Heart left ventricle (tissue), 16 donors: Measurements from ENCODE around the gene MRM1. TPM values are rescaled to one million over a fixed set of nuclear protein-coding genes. Genes with fewer than 3 reads are reported as not detected.

Experiments used
- ATAC-seq, 4 donors: fragments of 200-7000 bp; cut with Tn5 transposase; one replicate each; pipeline ENCODE4 v1.9.1; 2020 to 2022; ENCODE audit warnings: moderate library complexity in 4 of 4, mild to moderate bottlenecking in 3 of 4, moderate number of reproducible peaks in 1 of 4
- DNase-seq, 5 donors: peaks; one replicate each; pipeline ENCODE4 v3.0.0-alpha.2; 2020
- H3K27ac ChIP-seq, 12 donors: fragments of 200-600 bp; sonication (generic) in 4 of 12; one replicate each; pipeline versions ENCODE4 v1.5.0 to v1.8.0; 2016 to 2022; ENCODE audit warnings: mild to moderate bottlenecking in 2 of 12
- H3K27me3 ChIP-seq, 9 donors: fragments of 200-600 bp; sonication (generic) in 2 of 9; one replicate each; pipeline versions ENCODE4 v1.5.1 to v1.8.0; 2016 to 2022; ENCODE audit warnings: mild to moderate bottlenecking in 3 of 9
- H3K36me3 ChIP-seq, 9 donors: fragments of 200-600 bp; sonication (generic) in 2 of 9; one replicate each; pipeline versions ENCODE4 v1.5.0 to v1.8.0; 2018 to 2022; ENCODE audit warnings: mild to moderate bottlenecking in 2 of 9
- H3K4me1 ChIP-seq, 12 donors: fragments of 200-600 bp; sonication (generic) in 4 of 12; one replicate each; pipeline versions ENCODE4 v1.5.0 to v1.8.0; 2016 to 2022; ENCODE audit warnings: mild to moderate bottlenecking in 3 of 12
- H3K4me3 ChIP-seq, 12 donors: fragments of 200-600 bp; sonication (generic) in 4 of 12; one replicate each; pipeline versions ENCODE4 v1.5.0 to v1.8.0; 2017 to 2022; ENCODE audit warnings: mild to moderate bottlenecking in 9 of 12, moderate library complexity in 4 of 12
- H3K9me3 ChIP-seq, 12 donors: fragments of 200-600 bp; sonication (generic) in 4 of 12; one replicate each; pipeline versions ENCODE4 v1.5.0 to v1.8.0; 2016 to 2022; ENCODE audit warnings: mild to moderate bottlenecking in 1 of 12
- CTCF ChIP-seq, 12 donors: fragments of 200-600 bp; sonication (generic) in 4 of 12; IDR thresholded peaks; one replicate each; pipeline versions ENCODE4 v1.5.0 to v1.8.0; 2018 to 2022; ENCODE audit warnings: antibody characterized with exemption in 12 of 12, mild to moderate bottlenecking in 5 of 12
- POLR2A ChIP-seq, 2 donors: fragments of 450-650 bp; IDR thresholded peaks; one replicate each; pipeline ENCODE4 v1.6.1; 2017; ENCODE audit warnings: antibody characterized with exemption in 2 of 2, mild to moderate bottlenecking in 2 of 2, moderate library complexity in 2 of 2
- WGBS, 4 donors: extraction: QIAGEN DNeasy Blood & Tissue Kit in 2 of 4; methylation state at CpG; one replicate each; pipeline versions ENCODE4 v1.1.5 to v1.1.7; 2013 to 2018; 5-methylcytosine and 5-hydroxymethylcytosine counted together
- intact Hi-C, 10 donors: fragments of 100-400 bp; cut with DNase I; formaldehyde crosslinking; loops; one replicate each; pipeline versions ENCODE4 v1.11.1 to v1.14.2; 2022
- polyA plus RNA-seq, 2 donors: library from polyadenylated mRNA; stranded (reverse); fragments of 200-250 nt; gene quantifications; one replicate each; pipeline ENCODE4 v1.2.3, GENCODE V29; 2013
- total RNA-seq, 9 donors: library from RNA; depleted of rRNA in 2 of 9; stranded (reverse); fragments of >200 nt in 2 of 9; fragmentation: NEBNext Ultra II Directional in 3 of 9; extraction: Animal tissue kit (Norgen Biotek cat#: 25700) in 3 of 9; gene quantifications; one replicate each; pipeline versions ENCODE4 v1.1.0 to v1.2.4, GENCODE V29; 2016 to 2023
- donor health status: ischemic (EF 13 %, LVEDD 7.1; RV severe dilation, severe dysfunction).
- donor health status: healthy with polysubstance abuse.
- donor health status: DM: no; HTN: yes; CAD: no.
- donor health status: DM: no; HTN: no; CAD: no.
- donor health status: ischemic (EF 25% LVEDD 6.9; RV normal size, moderate dysfunction).
- donor health status: ischemic (EF 25% LVEDD 5.7; RV mildly dilated, moderate dysfunction).
- donor health status: healthy.
- donor health status: DM: yes; HTN: yes; CAD: no.
- donor health status: ischemic (EF 35%, LVEDD 5.7; RV mildly dilated, moderate dysfunction).
- donor health status: nonischemic (EF 11% LVEDD 7.7; RV severe dilation, severe dysfunction).
- donor health status: DM: yes; HTN: yes; CAD: no.
- donor health status: PGD.
- donor health status: ischemic (EF 29% LVEDD 5.4; RV normal size, mild dysfunction).
- donor health status: nonischemic (EF 23%, LVEDD 6.1; RV moderate dilation, normal function).

The MRM1 gene
- total and polyA plus RNA-seq, 11 donors: 4.0 to 12.6 (median 7.6) TPM

- H3K9me3 ChIP-seq: no peaks in the 10 kb centered on the region
- no peaks in the 10 kb centered on the region for H3K36me3 ChIP-seq
- peaks cover 15 to 85% (median 31%) of the 10 kb centered on the region in 9 donors for H3K27me3 ChIP-seq
- ATAC-seq (no peak), DNase-seq (no peak)
- intact Hi-C loops: no loop called here
- TF ChIP-seq CTCF (IDR thresholded peaks at IDR 0.05) (no peak), POLR2A (IDR thresholded peaks at IDR 0.05) (no peak)
- WGBS, 4 donors: 81 to 87% (median 85%) methylated on average over 7 of the region's 7 CpGs
- no peak overlapping the region for H3K27ac ChIP-seq
- H3K4me1 ChIP-seq: peaks cover 0 to 9% (median 3%) of the 10 kb centered on the region in 12 donors
- H3K4me3 ChIP-seq: no peak overlapping the region
Measured at GRCh38 chr17:36655726-36656125, 54.3 kb downstream of the MRM1 start.

GRCh38 chr17:36657390-36657762, 56.0 kb downstream of the MRM1 start:
- Histone ChIP-seq H3K36me3 (no peaks in the 10 kb centered on the region), H3K27me3 (peaks cover 13 to 87% (median 38%) of the 10 kb centered on the region in 9 donors), H3K27ac (no peak overlapping the region), H3K9me3 (no peaks in the 10 kb centered on the region), H3K4me3 (peak overlapping the region; percentile 28 to 61 (median 46)), H3K4me1 (peaks cover 0 to 9% (median 3%) of the 10 kb centered on the region in 12 donors)
- ATAC-seq: no peak
- 62 to 68% (median 63%) methylated on average over 25 of the region's 25 CpGs for WGBS, 4 donors
- TF ChIP-seq CTCF (IDR thresholded peaks at IDR 0.05) (no peak), POLR2A (IDR thresholded peaks at IDR 0.05) (no peak)
- intact Hi-C loops: no loop called here
- DNase-seq: no peak

DNA sequence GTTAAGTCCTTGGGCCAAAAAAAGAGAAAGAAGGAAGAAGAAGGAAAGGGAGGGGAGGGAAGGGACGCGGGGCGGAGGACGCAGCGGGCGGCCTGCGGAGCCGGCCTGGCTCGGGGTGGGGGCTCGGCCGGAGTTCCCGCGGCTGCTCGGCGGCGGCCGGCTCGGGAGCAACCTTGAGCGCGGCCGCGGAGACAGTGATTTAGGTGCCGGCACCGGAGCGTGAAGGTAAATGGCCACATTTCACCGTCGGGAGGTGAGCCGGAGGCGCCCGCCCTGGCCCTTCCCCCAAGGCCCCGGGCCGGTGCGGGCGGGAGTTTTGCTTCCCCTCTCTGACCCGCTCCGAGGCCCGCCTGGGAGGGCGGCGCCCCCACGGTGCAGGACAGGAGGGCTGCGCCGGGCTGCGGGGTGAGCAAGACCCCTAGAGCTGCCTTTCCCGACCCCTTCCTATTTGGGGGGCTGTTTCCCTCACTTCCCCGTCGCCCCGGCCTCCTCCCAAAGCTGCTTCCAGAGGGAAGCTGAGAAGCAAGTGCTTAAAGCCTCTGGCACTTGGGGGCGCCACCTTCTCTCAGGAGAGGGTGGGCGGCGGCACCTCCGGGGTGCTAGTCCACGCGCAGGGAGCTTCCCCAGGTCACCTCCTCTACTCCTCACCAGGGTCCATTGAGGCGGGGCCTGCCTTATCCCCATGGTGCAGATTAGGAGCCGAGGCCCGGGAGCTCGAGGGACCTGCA, 56.5 kb downstream of the MRM1 start:
- intact Hi-C loops: no loop called here
- no peaks in the 10 kb centered on the region for H3K36me3 ChIP-seq
- DNase-seq (no peak), ATAC-seq (peak in 1 of 4 donors; percentile 38)
- no peaks in the 10 kb centered on the region for H3K9me3 ChIP-seq
- TF ChIP-seq POLR2A (IDR thresholded peaks at IDR 0.05) (no peak), CTCF (IDR thresholded peaks at IDR 0.05) (peak in 2 of 12 donors; percentile 20 to 27)
- no peak overlapping the region for H3K27ac ChIP-seq
- WGBS, 4 donors: 5 to 7% (median 5%) methylated on average over 31 to 57 of the region's 57 CpGs
- H3K27me3 ChIP-seq: peaks cover 13 to 87% (median 35%) of the 10 kb centered on the region in 9 donors
- peak overlapping the region; percentile 28 to 61 (median 46) for H3K4me3 ChIP-seq
- H3K4me1 ChIP-seq: peaks cover 0 to 9% (median 3%) of the 10 kb centered on the region in 12 donors

Other genes with a start within 250 kb of the MRM1 start
- 1 to 10 TPM in 1 of 9 donors, not detected in 8; 1.1 TPM for gene TBC1D3H, start 213.1 kb upstream of the MRM1 start, total RNA-seq
- gene TBC1D3H, start 213.1 kb upstream of the MRM1 start, polyA plus RNA-seq: not detected
- gene ZNHIT3, start 114.9 kb upstream of the MRM1 start, total RNA-seq: 10 to 100 TPM; 14.8 to 28.5 (median 23.1) TPM
- gene ZNHIT3, start 114.9 kb upstream of the MRM1 start, polyA plus RNA-seq: 10 to 100 TPM; 22.7 to 41.2 TPM
- 10 to 100 TPM in 6 of 9 donors, 1 to 10 TPM in 3; 5.8 to 32.7 (median 11.6) TPM for gene MYO19, start 66.7 kb upstream of the MRM1 start, total RNA-seq
- 10 to 100 TPM; 14.0 to 21.1 TPM for gene MYO19, start 66.7 kb upstream of the MRM1 start, polyA plus RNA-seq
- 1 to 10 TPM; 2.1 to 7.9 (median 5.7) TPM for gene PIGW, start 66.6 kb upstream of the MRM1 start, total RNA-seq
- 1 to 10 TPM; 2.7 to 8.9 TPM for gene PIGW, start 66.6 kb upstream of the MRM1 start, polyA plus RNA-seq
- gene GGNBP2, start 56.7 kb upstream of the MRM1 start, total RNA-seq: 10 to 100 TPM; 27.4 to 62.9 (median 40.8) TPM
- 10 to 100 TPM; 32.0 to 34.3 TPM for gene GGNBP2, start 56.7 kb upstream of the MRM1 start, polyA plus RNA-seq
- 10 to 100 TPM; 11.0 to 22.2 (median 13.5) TPM for gene DHRS11, start 9.7 kb upstream of the MRM1 start, total RNA-seq
- 10 to 100 TPM; 12.4 to 15.8 TPM for gene DHRS11, start 9.7 kb upstream of the MRM1 start, polyA plus RNA-seq